ENCODE data around the gene OPN3.

- TF ChIP-seq POLR2AphosphoS5 (IDR thresholded peaks at IDR 0.05; ENCODE audit: borderline replicate concordance, low read depth, low read length) (no peak), EZH2 (IDR thresholded peaks at IDR 0.05) (no peak), FOXP2 (optimal IDR thresholded peaks at IDR 0.05; ENCODE audit: control extremely low read depth, extremely low read length, insufficient read depth) (no peak)
Observed at GRCh38 chr1:241615043-241615974, 24.9 kb downstream of the OPN3 start.
